CD4-positive, alpha-beta T cell (primary cell): ENCODE measurements around the gene KLC1. TPM values are rescaled to one million over a fixed set of nuclear protein-coding genes. Genes with fewer than 3 reads are reported as not detected.
A peak's percentile ranks its signal among the peaks of the same experiment; 100 is the strongest.

Experiments used
- ATAC-seq: fragments of 200-7000 bp; cut with Tn5 transposase; one replicate; pipeline ENCODE4 v1.10.0; 2022; ENCODE audit warnings: mild to moderate bottlenecking; ENCODE audit not compliant: poor library complexity
- CTCF ChIA-PET: fragments of 350-600 bp; sonication (Branson Sonifier 250); formaldehyde crosslinking; loops from one replicate; lab custom pipeline; 2021; ENCODE audit warnings: antibody characterized with exemption, inconsistent platforms; lab: Charles Lee
- POLR2A ChIA-PET: fragments of 350-600 bp; sonication (Branson Sonifier 250); formaldehyde crosslinking; loops from one replicate; lab custom pipeline; 2021; ENCODE audit warnings: antibody characterized with exemption, inconsistent platforms; lab: Charles Lee
- DNase-seq, 14 experiments: peaks; one replicate each; pipeline ENCODE4 v3.0.0-alpha.2; 2013 to 2020; ENCODE audit warnings: mixed read lengths in 2 of 14
- H3K27ac ChIP-seq, 2 donors: one replicate each; pipeline versions ENCODE4 v1.5.1 to v1.7.0; 2013; ENCODE audit warnings: low read length in 2 of 2, low read depth in 1 of 2, mild to moderate bottlenecking in 1 of 2
- H3K27me3 ChIP-seq, 2 experiments: 1 replicate in 1 of 2; 2 replicates in 1 of 2; pipeline versions ENCODE4 v1.6.1 to v1.7.0; 2013; ENCODE audit warnings: low read length in 2 of 2, control low read depth in 1 of 2, mild to moderate bottlenecking in 1 of 2, moderate library complexity in 1 of 2; ENCODE audit not compliant: insufficient read depth in 2 of 2, control insufficient read depth in 1 of 2
- H3K36me3 ChIP-seq: one replicate; pipeline ENCODE4 v1.6.1; 2013; ENCODE audit warnings: low read length, control low read depth; ENCODE audit not compliant: insufficient read depth
- H3K4me1 ChIP-seq: one replicate; pipeline ENCODE4 v1.6.1; 2013; ENCODE audit warnings: low read length, control low read depth; ENCODE audit not compliant: insufficient read depth
- H3K4me3 ChIP-seq: one replicate; pipeline ENCODE4 v1.5.1; 2013; ENCODE audit warnings: mild to moderate bottlenecking, low read length, moderate library complexity
- H3K9me3 ChIP-seq, 2 experiments: 1 replicate in 1 of 2; 2 replicates in 1 of 2; pipeline versions ENCODE4 v1.6.1 to v1.7.0; 2013; ENCODE audit warnings: low read length in 2 of 2, mild to moderate bottlenecking in 2 of 2, control low read depth in 1 of 2, moderate library complexity in 1 of 2; ENCODE audit not compliant: control insufficient read depth in 1 of 2, insufficient read depth in 1 of 2
- H3K27ac Mint-ChIP-seq: one replicate; pipeline ENCODE4 v1.8.0; 2020; ENCODE audit warnings: mixed read lengths
- H3K27me3 Mint-ChIP-seq: one replicate; pipeline ENCODE4 v1.8.0; 2021; ENCODE audit warnings: mixed read lengths
- H3K36me3 Mint-ChIP-seq: one replicate; pipeline ENCODE4 v1.8.0; 2021; ENCODE audit warnings: low read depth, mixed read lengths
- H3K4me1 Mint-ChIP-seq: one replicate; pipeline ENCODE4 v1.8.0; 2021; ENCODE audit warnings: low read depth, mixed read lengths
- H3K4me3 Mint-ChIP-seq: one replicate; pipeline ENCODE4 v1.8.0; 2020; ENCODE audit warnings: mild to moderate bottlenecking, mixed read lengths
- H3K9me3 Mint-ChIP-seq: one replicate; pipeline ENCODE4 v1.8.0; 2020; ENCODE audit warnings: mixed read lengths
- CTCF ChIP-seq: fragments of 200-600 bp; IDR thresholded peaks from one replicate; pipeline ENCODE4 v1.8.0; 2022; ENCODE audit warnings: antibody characterized with exemption, mild to moderate bottlenecking
- intact Hi-C, 2 experiments: fragments of 100-400 bp; cut with DNase I in 1 of 2; cut with micrococcal nuclease in 1 of 2; formaldehyde crosslinking; loops; one replicate each; pipeline versions ENCODE4 v1.15.1 to v1.9.0; 2023 to 2025; cut with DNase I, micrococcal nuclease
- total RNA-seq, 174 experiments: library from RNA in 2 of 174; stranded (reverse) in 2 of 174; gene quantifications; one replicate each; pipeline ENCODE4 v1.2.3 and lab custom pipeline; 2021 to 2026

Gene KLC1
- total RNA-seq, 2 experiments from 2014 or later = 111 to 119 TPM

- ATAC-seq (no peak), DNase-seq (no peak)
- no peak for TF ChIP-seq CTCF
- no peak overlapping the region for H3K27ac ChIP-seq
- no peak overlapping the region for H3K27ac Mint-ChIP-seq
- no peaks in the 10 kb centered on the region for H3K9me3 Mint-ChIP-seq
- H3K4me1 ChIP-seq = peaks cover 31% of the 10 kb centered on the region
- no peak overlapping the region for H3K4me3 ChIP-seq
- H3K27me3 Mint-ChIP-seq = no peaks in the 10 kb centered on the region
- intact Hi-C loops = loop anchor here in 1 of 2 experiments (2.0 to 10.0 kb wide), 3 partner anchors 85 to 1041 kb away; partner anchors contain the start of genes KLC1 and SIVA1
- CTCF ChIA-PET = no interaction called here
- POLR2A ChIA-PET = interaction anchor here (0.6 kb wide), 1 partner anchor 63 kb away, joined by 3 read pairs; no protein-coding TSS in a partner anchor
- no peaks in the 10 kb centered on the region for H3K36me3 ChIP-seq
- H3K9me3 ChIP-seq = no peaks in the 10 kb centered on the region
- peaks cover 5% of the 10 kb centered on the region for H3K36me3 Mint-ChIP-seq
- H3K4me3 Mint-ChIP-seq = peak overlapping the region; percentile 66
- H3K27me3 ChIP-seq = no peaks in the 10 kb centered on the region
- H3K4me1 Mint-ChIP-seq = peaks cover 28% of the 10 kb centered on the region
Measured at GRCh38 chr14:103713304-103714062, 84.5 kb downstream of the KLC1 start.

- Histone ChIP-seq H3K27ac (no peak overlapping the region), H3K36me3 (no peaks in the 10 kb centered on the region), H3K27me3 (no peaks in the 10 kb centered on the region), H3K4me3 (peak overlapping the region; percentile 51), H3K9me3 (no peaks in the 10 kb centered on the region), H3K4me1 (peaks cover 31% of the 10 kb centered on the region)
- Mint-ChIP-seq H3K27ac (no peak overlapping the region), H3K4me1 (peaks cover 33% of the 10 kb centered on the region), H3K27me3 (no peaks in the 10 kb centered on the region), H3K9me3 (no peaks in the 10 kb centered on the region), H3K4me3 (peak overlapping the region; percentile 70), H3K36me3 (peaks cover 5% of the 10 kb centered on the region)
- no peak for ATAC-seq
- intact Hi-C loops = loop anchor here in 1 of 2 experiments (2.0 to 10.0 kb wide), 3 partner anchors 85 to 1041 kb away; partner anchors contain the start of genes KLC1 and SIVA1
- CTCF ChIA-PET = no interaction called here
- TF ChIP-seq CTCF = no peak
- DNase-seq = no peak
- POLR2A ChIA-PET = no interaction called here
Measured at GRCh38 chr14:103714063-103714724, 85.2 kb downstream of the KLC1 start.

GRCh38 chr14:103715052-103716000 lies 86.3 kb downstream of the KLC1 start, which contains the start of the genes XRCC3 and ZFYVE21:
Gene XRCC3, minus strand, starts transcription at chr14:103715451. Its CDS starts 4,364 bp downstream, at chr14:103711087.
Gene ZFYVE21, plus strand, starts transcription at chr14:103715810. Its CDS starts 32 bp downstream, at chr14:103715842.
- H3K4me1 ChIP-seq = peaks cover 39% of the 10 kb centered on the region
- Mint-ChIP-seq H3K9me3 (no peaks in the 10 kb centered on the region), H3K4me3 (peak within 1 kb of the TSS; percentile 94), H3K27ac (peak within 1 kb of the TSS; percentile 84), H3K36me3 (peaks cover 5% of the 10 kb centered on the region), H3K27me3 (no peaks in the 10 kb centered on the region), H3K4me1 (peaks cover 43% of the 10 kb centered on the region)
- ChIA-PET POLR2A (interaction anchor here (0.6 to 1.6 kb wide), 14 partner anchors 9 to 381 kb away, joined by 3 to 6 read pairs (median 3); partner anchors contain the start of genes BAG5, EIF5 and MARK3), CTCF (no interaction called here)
- DNase-seq (peak; percentile 99 to 100 (median 99)), ATAC-seq (peak; percentile 93)
- H3K27me3 ChIP-seq = no peaks in the 10 kb centered on the region
- H3K4me3 ChIP-seq = peak within 1 kb of the TSS; percentile 51
- H3K36me3 ChIP-seq = no peaks in the 10 kb centered on the region
- TF ChIP-seq CTCF = no peak
- H3K9me3 ChIP-seq = no peaks in the 10 kb centered on the region
- no peak within 1 kb of the TSS for H3K27ac ChIP-seq
- intact Hi-C loops = loop anchor here in 1 of 2 experiments (2.0 to 10.0 kb wide), 5 partner anchors 87 to 1039 kb away; partner anchors contain the start of genes BAG5, COA8, KLC1 and SIVA1
